Karpas-422 (cell line): ENCODE results near the gene PUS1. TPM values are rescaled to one million over a fixed set of nuclear protein-coding genes. Genes with fewer than 3 reads are reported as not detected.
A peak's percentile ranks its signal among the peaks of the same experiment; 100 is the strongest.
"Not testable (repeated sequence)": the region's sequence is repeated elsewhere in the genome, so short reads cannot be mapped to it uniquely, and the experiment has no call there.

Experiments used
- DNase-seq: peaks from one replicate; pipeline ENCODE4 v3.0.0-alpha.2; 2015
- H2AFZ ChIP-seq: fragments of 200-600 bp; sonication (generic); 2 replicates; pipeline ENCODE4 v1.6.1; 2014; ENCODE audit warnings: antibody characterized with exemption, low read length, mixed read lengths
- H3K27ac ChIP-seq: fragments of 200-600 bp; sonication (generic); 2 replicates; pipeline ENCODE4 v1.5.1; 2014; ENCODE audit warnings: mild to moderate bottlenecking, low read length, moderate library complexity
- H3K27me3 ChIP-seq: fragments of 200-600 bp; sonication (generic); 2 replicates; pipeline ENCODE4 v1.6.1; 2014; ENCODE audit warnings: low read length, mixed read lengths
- H3K36me3 ChIP-seq: fragments of 200-600 bp; sonication (generic); 2 replicates; pipeline ENCODE4 v1.6.1; 2014; ENCODE audit warnings: low read length, mixed read lengths; ENCODE audit not compliant: insufficient read depth
- H3K4me1 ChIP-seq: fragments of 200-600 bp; sonication (generic); 2 replicates; pipeline ENCODE4 v1.6.1; 2014; ENCODE audit warnings: mild to moderate bottlenecking, low read length, mixed read lengths
- H3K4me2 ChIP-seq: fragments of 200-600 bp; sonication (generic); 2 replicates; pipeline ENCODE4 v1.6.1; 2014; ENCODE audit warnings: low read length, low read depth, mild to moderate bottlenecking; ENCODE audit not compliant: poor library complexity, severe bottlenecking
- H3K4me3 ChIP-seq: fragments of 200-600 bp; sonication (generic); 2 replicates; pipeline ENCODE4 v1.5.1; 2014; ENCODE audit warnings: mild to moderate bottlenecking, antibody characterized with exemption, low read length, mixed read lengths
- H3K79me2 ChIP-seq: fragments of 200-600 bp; sonication (generic); 2 replicates; pipeline ENCODE4 v1.6.1; 2014; ENCODE audit warnings: mild to moderate bottlenecking, low read length, mixed read lengths
- H3K9ac ChIP-seq: fragments of 200-600 bp; sonication (generic); 2 replicates; pipeline ENCODE4 v1.6.0; 2014; ENCODE audit warnings: low read length
- H3K9me2 ChIP-seq: fragments of 200-600 bp; sonication (generic), shearing (Covaris generic); replicated peaks from 2 replicates; pipeline ENCODE4 v1.6.0; 2014; ENCODE audit warnings: mild to moderate bottlenecking, low read length, moderate library complexity; ENCODE audit not compliant: insufficient read depth
- H3K9me3 ChIP-seq: fragments of 300-700, 200-600 bp; sonication (generic); 2 replicates; pipeline ENCODE4 v1.6.1; 2014; ENCODE audit warnings: low read length, mixed read lengths
- H4K20me1 ChIP-seq: fragments of 200-600 bp; sonication (generic); 2 replicates; pipeline ENCODE4 v1.6.1; 2014; ENCODE audit warnings: mild to moderate bottlenecking, antibody characterized with exemption, low read length, low read depth; ENCODE audit not compliant: insufficient read depth
- total RNA-seq: library from RNA; depleted of rRNA; stranded (reverse); fragments of >200 nt; shearing (Covaris generic); gene quantifications from 2 replicates; pipeline ENCODE4 v1.2.3, GENCODE V29; 2014; ENCODE audit warnings: low replicate concordance; rRNA removed

PUS1 gene
- total RNA-seq, result 11.9 and 32.3 TPM in 2 replicates

- peak; percentile 97 for DNase-seq
- Histone ChIP-seq H3K9ac (peak within 1 kb of the TSS; percentile 96), H4K20me1 (peaks cover 22% of the 10 kb centered on the region), H3K4me1 (peaks cover 28% of the 10 kb centered on the region), H3K4me2 (peak within 1 kb of the TSS; percentile 91), H3K79me2 (peaks cover 35% of the 10 kb centered on the region), H3K9me2 (no peaks in the 10 kb centered on the region), H2AFZ (peak within 1 kb of the TSS; percentile 32; the same call in 1 of the 2 replicates), H3K9me3 (no peaks in the 10 kb centered on the region), H3K4me3 (peak within 1 kb of the TSS; percentile 94), H3K27ac (peak within 1 kb of the TSS; percentile 67), H3K27me3 (no peaks in the 10 kb centered on the region), H3K36me3 (peaks cover 27% of the 10 kb centered on the region)
Observed at GRCh38 chr12:131928711-131929580, at the start of gene PUS1. PUS1 (plus strand) TSS chr12:131929276; CDS start chr12:131929723, 447 bp downstream.

- no peak overlapping the region for H3K9ac ChIP-seq
- peaks cover 5% of the 10 kb centered on the region for H3K4me1 ChIP-seq
- H3K4me2 ChIP-seq, result no peak overlapping the region
- H3K27me3 ChIP-seq, result no peaks in the 10 kb centered on the region
- no peaks in the 10 kb centered on the region for H3K36me3 ChIP-seq
- no peak overlapping the region for H2AFZ ChIP-seq
- H3K9me2 ChIP-seq, result no peaks in the 10 kb centered on the region
- no peaks in the 10 kb centered on the region for H3K9me3 ChIP-seq
- no peaks in the 10 kb centered on the region for H3K79me2 ChIP-seq
- no peaks in the 10 kb centered on the region for H4K20me1 ChIP-seq
- no peak overlapping the region for H3K27ac ChIP-seq
- H3K4me3 ChIP-seq, result no peak overlapping the region
- DNase-seq, result no peak
Observed at GRCh38 chr12:131882804-131883520, 46.1 kb upstream of the PUS1 start.

- Histone ChIP-seq H3K27me3 (no peaks in the 10 kb centered on the region), H3K4me1 (peaks cover 5% of the 10 kb centered on the region), H2AFZ (no peak overlapping the region), H3K9ac (no peak overlapping the region), H3K27ac (no peak overlapping the region), H3K4me2 (no peak overlapping the region), H3K9me3 (no peaks in the 10 kb centered on the region), H3K9me2 (no peaks in the 10 kb centered on the region), H3K79me2 (no peaks in the 10 kb centered on the region), H3K4me3 (no peak overlapping the region), H4K20me1 (no peaks in the 10 kb centered on the region), H3K36me3 (no peaks in the 10 kb centered on the region)
- DNase-seq, result no peak
Observed at GRCh38 chr12:131883521-131883900, 45.6 kb upstream of the PUS1 start.

GRCh38 chr12:131885076-131885475 lies 44.0 kb upstream of the PUS1 start:
- H3K27ac ChIP-seq, H3K27me3 ChIP-seq, H3K4me2 ChIP-seq, H3K4me3 ChIP-seq, H2AFZ ChIP-seq, H4K20me1 ChIP-seq, DNase-seq, H3K9me2 ChIP-seq, H3K4me1 ChIP-seq, H3K9me3 ChIP-seq, H3K79me2 ChIP-seq, H3K36me3 ChIP-seq, H3K9ac ChIP-seq: not testable (repeated sequence)

GRCh38 chr12:131885543-131886057 lies 43.5 kb upstream of the PUS1 start:
- Histone ChIP-seq H3K9ac (no peak overlapping the region), H3K27me3 (no peaks in the 10 kb centered on the region), H3K4me1 (peaks cover 5% of the 10 kb centered on the region), H2AFZ (no peak overlapping the region), H3K27ac (no peak overlapping the region), H3K4me2 (no peak overlapping the region), H3K79me2 (no peaks in the 10 kb centered on the region), H3K4me3 (no peak overlapping the region), H3K36me3 (no peaks in the 10 kb centered on the region), H4K20me1 (no peaks in the 10 kb centered on the region), H3K9me2 (no peaks in the 10 kb centered on the region), H3K9me3 (no peaks in the 10 kb centered on the region)
- DNase-seq, result no peak

- not testable (repeated sequence) for H2AFZ ChIP-seq, H3K27me3 ChIP-seq, H3K4me2 ChIP-seq, H3K27ac ChIP-seq, H3K9me3 ChIP-seq, H4K20me1 ChIP-seq, H3K4me3 ChIP-seq, H3K36me3 ChIP-seq, H3K79me2 ChIP-seq, H3K9me2 ChIP-seq, H3K9ac ChIP-seq, DNase-seq
- peaks cover 14% of the 10 kb centered on the region for H3K4me1 ChIP-seq
Observed at GRCh38 chr12:131891722-131892121, 37.4 kb upstream of the PUS1 start.

GRCh38 chr12:131892711-131893604 lies 36.1 kb upstream of the PUS1 start:
- no peak for DNase-seq
- no peaks in the 10 kb centered on the region for H3K27me3 ChIP-seq
- H3K9me3 ChIP-seq, result no peaks in the 10 kb centered on the region
- peaks cover 9% of the 10 kb centered on the region for H3K4me1 ChIP-seq
- no peak overlapping the region for H3K9ac ChIP-seq
- no peaks in the 10 kb centered on the region for H3K36me3 ChIP-seq
- no peak overlapping the region for H3K4me2 ChIP-seq
- no peak overlapping the region for H3K4me3 ChIP-seq
- no peaks in the 10 kb centered on the region for H3K79me2 ChIP-seq
- no peak overlapping the region for H2AFZ ChIP-seq
- H3K9me2 ChIP-seq, result no peaks in the 10 kb centered on the region
- H3K27ac ChIP-seq, result no peak overlapping the region
- H4K20me1 ChIP-seq, result peaks cover 14% of the 10 kb centered on the region; the same call in 1 of the 2 replicates
